ENCODE data around the gene CHCHD1. TPM values are rescaled to one million over a fixed set of nuclear protein-coding genes. Genes with fewer than 3 reads are reported as not detected.
A peak's percentile ranks its signal among the peaks of the same experiment; 100 is the strongest.
"Not testable (repeated sequence)": the region's sequence is repeated elsewhere in the genome, so short reads cannot be mapped to it uniquely, and the experiment has no call there.

Gene CHCHD1
- total RNA-seq, 1 experiment from 2014 or later: 238 TPM

DNA sequence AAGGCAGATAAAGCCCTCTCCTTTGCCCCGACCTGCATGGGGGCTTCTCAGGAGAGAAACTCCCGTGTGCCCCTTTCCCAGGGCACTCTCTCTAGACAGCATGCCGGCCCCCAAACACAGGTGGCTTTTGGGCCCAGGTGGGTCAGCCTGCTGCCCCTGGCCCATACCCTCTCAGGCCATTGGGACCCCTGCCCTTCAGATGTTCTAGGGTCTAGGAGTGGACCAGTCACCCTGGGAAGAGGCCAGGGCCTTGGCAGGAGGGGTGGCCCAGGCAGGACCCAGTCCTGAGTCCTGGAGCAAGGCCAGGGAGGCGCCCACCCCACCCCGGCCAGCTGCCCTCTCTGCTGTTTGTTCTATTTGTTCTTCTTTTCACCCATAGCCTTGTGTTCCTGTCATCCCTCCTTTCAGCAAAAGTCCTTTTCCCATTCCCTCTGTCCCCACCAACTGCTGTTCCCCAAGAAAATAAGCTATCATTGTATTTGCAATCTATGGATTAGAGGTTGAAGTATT lies 47.0 kb upstream of the CHCHD1 start:
- Histone ChIP-seq H3K27me3 (ENCODE audit: low read length) (no peaks in the 10 kb centered on the region), H3K9me2 (replicated peaks; ENCODE audit: low read length) (no peaks in the 10 kb centered on the region), H3K4me3 (ENCODE audit: low read length) (no peak overlapping the region), H3F3A (ENCODE audit: low read length, unreplicated experiment) (peaks cover 5% of the 10 kb centered on the region), H3K9me3 (ENCODE audit: low read length) (no peaks in the 10 kb centered on the region), H3K27ac (ENCODE audit: low read length) (no peak overlapping the region), H2AFZ (ENCODE audit: low read length) (no peak overlapping the region), H3K9ac (ENCODE audit: low read length) (no peak overlapping the region), H3K4me2 (ENCODE audit: low read length) (no peak overlapping the region), H3K36me3 (ENCODE audit: low read depth, low read length) (peaks cover 15% of the 10 kb centered on the region; the same call in 1 of the 2 replicates), H3K79me2 (ENCODE audit: low read length) (peaks cover 48% of the 10 kb centered on the region), H3K4me1 (ENCODE audit: insufficient read depth, low read length) (peaks cover 9% of the 10 kb centered on the region), H4K20me1 (ENCODE audit: low read length) (no peaks in the 10 kb centered on the region)
- TF ChIP-seq, protein P1, sequence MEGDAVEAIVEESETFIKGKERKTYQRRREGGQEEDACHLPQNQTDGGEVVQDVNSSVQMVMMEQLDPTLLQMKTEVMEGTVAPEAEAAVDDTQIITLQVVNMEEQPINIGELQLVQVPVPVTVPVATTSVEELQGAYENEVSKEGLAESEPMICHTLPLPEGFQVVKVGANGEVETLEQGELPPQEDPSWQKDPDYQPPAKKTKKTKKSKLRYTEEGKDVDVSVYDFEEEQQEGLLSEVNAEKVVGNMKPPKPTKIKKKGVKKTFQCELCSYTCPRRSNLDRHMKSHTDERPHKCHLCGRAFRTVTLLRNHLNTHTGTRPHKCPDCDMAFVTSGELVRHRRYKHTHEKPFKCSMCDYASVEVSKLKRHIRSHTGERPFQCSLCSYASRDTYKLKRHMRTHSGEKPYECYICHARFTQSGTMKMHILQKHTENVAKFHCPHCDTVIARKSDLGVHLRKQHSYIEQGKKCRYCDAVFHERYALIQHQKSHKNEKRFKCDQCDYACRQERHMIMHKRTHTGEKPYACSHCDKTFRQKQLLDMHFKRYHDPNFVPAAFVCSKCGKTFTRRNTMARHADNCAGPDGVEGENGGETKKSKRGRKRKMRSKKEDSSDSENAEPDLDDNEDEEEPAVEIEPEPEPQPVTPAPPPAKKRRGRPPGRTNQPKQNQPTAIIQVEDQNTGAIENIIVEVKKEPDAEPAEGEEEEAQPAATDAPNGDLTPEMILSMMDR (conservative IDR thresholded peaks at IDR 0.05; ENCODE audit: low read depth, low read length): no peak
- no peak for TF ChIP-seq EZH2phosphoT487 (IDR thresholded peaks at IDR 0.05; ENCODE audit: borderline replicate concordance, low read length)
- TF ChIP-seq EZH2 (IDR thresholded peaks at IDR 0.05; ENCODE audit: low read length, unreplicated experiment): no peak
- BruUV-seq (replicated peaks): no TSS peak
- ATAC-seq: no peak
- intact Hi-C loops (cut with micrococcal nuclease): no loop called here
- DNase-seq: no peak
- ChIA-PET POLR2A (ENCODE audit: unreplicated experiment) (no interaction called here), CTCF (no interaction called here)

DNA sequence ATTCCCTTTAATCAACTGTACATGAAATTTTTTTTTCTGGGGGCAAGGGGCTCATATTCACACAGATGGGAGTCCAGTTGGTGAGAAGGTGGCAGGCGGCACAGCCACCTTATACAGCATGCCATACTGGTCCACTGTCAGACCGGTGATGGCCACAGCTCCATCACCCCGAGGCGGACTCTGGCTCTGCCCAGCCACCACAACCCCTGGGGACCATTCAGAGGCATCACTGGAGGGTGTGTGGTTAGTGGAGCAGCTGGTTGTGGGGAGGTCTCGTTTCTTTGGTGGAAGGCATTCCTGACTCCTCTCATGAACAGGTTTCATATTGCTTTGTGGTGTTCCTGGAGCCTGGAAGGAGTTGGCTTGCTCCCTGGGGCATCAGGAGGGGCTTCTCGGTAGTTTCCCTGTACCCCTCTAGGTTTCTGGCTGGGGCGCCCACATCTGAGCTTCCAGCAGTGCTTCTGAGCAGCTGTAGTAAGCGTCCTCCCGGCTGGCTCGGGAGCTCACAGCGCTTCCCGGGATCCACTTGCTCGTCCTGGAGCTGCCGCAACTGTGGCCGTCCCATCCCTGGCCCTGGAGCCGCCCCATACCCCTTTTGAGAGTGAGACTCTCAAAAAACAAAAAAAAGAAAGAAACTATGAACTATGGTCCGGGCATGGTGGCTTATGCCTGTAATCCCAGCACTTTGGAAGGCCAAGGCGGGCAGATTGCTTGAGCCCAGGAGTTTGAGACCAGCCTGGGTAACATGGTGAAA lies 41.2 kb upstream of the CHCHD1 start:
- H3K9me2 ChIP-seq (replicated peaks; ENCODE audit: low read length); DNase-seq; H3K36me3 ChIP-seq (ENCODE audit: low read depth, low read length); H3K27me3 ChIP-seq (ENCODE audit: low read length); H2AFZ ChIP-seq (ENCODE audit: low read length); ATAC-seq; H3K9ac ChIP-seq (ENCODE audit: low read length); H3K9me3 ChIP-seq (ENCODE audit: low read length); BruUV-seq (replicated peaks); H3K4me3 ChIP-seq (ENCODE audit: low read length); CTCF ChIA-PET; H4K20me1 ChIP-seq (ENCODE audit: low read length): not testable (repeated sequence)
- peaks cover 19% of the 10 kb centered on the region for H3F3A ChIP-seq (ENCODE audit: low read length, unreplicated experiment)
- peaks cover 36% of the 10 kb centered on the region for H3K4me1 ChIP-seq (ENCODE audit: insufficient read depth, low read length)
- H3K4me2 ChIP-seq (ENCODE audit: low read length): peak overlapping the region; percentile 79
- H3K27ac ChIP-seq (ENCODE audit: low read length): peak overlapping the region; percentile 46
- POLR2A ChIA-PET (ENCODE audit: unreplicated experiment): interaction anchor here (1.3 kb wide), 1 partner anchor 41 kb away, joined by 5 read pairs; the partner anchor contains the start of gene CHCHD1
- peaks cover 39% of the 10 kb centered on the region for H3K79me2 ChIP-seq (ENCODE audit: low read length)
- intact Hi-C loops (cut with micrococcal nuclease): loop anchor here (1.0 to 10.0 kb wide), 2 partner anchors 10 to 326 kb away; partner anchors contain the start of gene ANXA7

DNA sequence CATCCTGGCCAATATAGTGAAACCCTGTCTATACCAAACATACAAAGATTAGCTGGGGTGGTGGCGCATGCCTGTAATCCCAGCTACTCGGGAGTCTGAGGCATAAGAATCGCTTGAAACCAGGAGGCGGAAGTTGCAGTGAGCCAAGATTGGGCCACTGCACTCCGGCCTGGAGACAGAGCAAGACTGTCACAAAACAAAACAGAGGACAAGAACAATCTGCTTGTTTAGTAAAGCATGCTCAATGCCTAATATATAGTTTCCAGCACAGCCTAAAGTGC lies 39.5 kb upstream of the CHCHD1 start:
- no peaks in the 10 kb centered on the region for H4K20me1 ChIP-seq (ENCODE audit: low read length)
- H3K4me2 ChIP-seq (ENCODE audit: low read length): peak overlapping the region; percentile 79
- ATAC-seq (no peak), DNase-seq (no peak)
- ChIA-PET POLR2A (ENCODE audit: unreplicated experiment) (interaction anchor here (0.6 to 1.3 kb wide), 2 partner anchors 19 to 39 kb away, joined by 5 to 12 read pairs; partner anchors contain the start of gene CHCHD1), CTCF (no interaction called here)
- peaks cover 43% of the 10 kb centered on the region for H3K4me1 ChIP-seq (ENCODE audit: insufficient read depth, low read length)
- H3K9ac ChIP-seq (ENCODE audit: low read length): no peak overlapping the region
- TF ChIP-seq, protein P1 (conservative IDR thresholded peaks at IDR 0.05; ENCODE audit: low read depth, low read length): no peak
- TF ChIP-seq EZH2 (IDR thresholded peaks at IDR 0.05; ENCODE audit: low read length, unreplicated experiment): no peak
- BruUV-seq (replicated peaks): no TSS peak
- peaks cover 16% of the 10 kb centered on the region for H3F3A ChIP-seq (ENCODE audit: low read length, unreplicated experiment)
- peaks cover 14% of the 10 kb centered on the region for H3K36me3 ChIP-seq (ENCODE audit: low read depth, low read length)
- no peak overlapping the region for H3K4me3 ChIP-seq (ENCODE audit: low read length)
- no peaks in the 10 kb centered on the region for H3K9me2 ChIP-seq (replicated peaks; ENCODE audit: low read length)
- H3K79me2 ChIP-seq (ENCODE audit: low read length): peaks cover 53% of the 10 kb centered on the region
- intact Hi-C loops (cut with micrococcal nuclease): loop anchor here (10.0 kb wide), 1 partner anchor 328 kb away; the partner anchor contains the start of gene ANXA7
- no peaks in the 10 kb centered on the region for H3K9me3 ChIP-seq (ENCODE audit: low read length)
- no peak overlapping the region for H2AFZ ChIP-seq (ENCODE audit: low read length)
- no peaks in the 10 kb centered on the region for H3K27me3 ChIP-seq (ENCODE audit: low read length)
- H3K27ac ChIP-seq (ENCODE audit: low read length): peak overlapping the region; percentile 46

Measured in PC-3 (cell line).